RWPE1 (cell line): ENCODE data around the gene HSP90B1.

ENCODE experiments used
- CTCF ChIA-PET: fragments of 350-600 bp; sonication (Branson Sonifier 250); formaldehyde crosslinking; extraction: SDS; loops from one replicate; lab custom pipeline; 2021; lab: Yijun Ruan, JAX
- POLR2A ChIA-PET: fragments of 400-600 bp; formaldehyde crosslinking; extraction: SDS; loops from one replicate; lab custom pipeline; 2020; ENCODE audit warnings: antibody characterized with exemption; ENCODE audit not compliant: low non-redundant PET; lab: Yijun Ruan, JAX
- DNase-seq: peaks from one replicate; pipeline ENCODE4 v3.0.0; 2012; ENCODE audit warnings: low spot score
- H3K27ac ChIP-seq: fragments of 450-650 bp; 2 replicates; pipeline ENCODE4 v1.5.1; 2017
- TF ChIP-seq, protein P1 (sequence below): fragments of 450-650 bp; conservative IDR thresholded peaks from 2 replicates; pipeline ENCODE4 v1.5.1; 2017; ENCODE audit warnings: low read depth, mild to moderate bottlenecking

Gene HSP90B1

DNA sequence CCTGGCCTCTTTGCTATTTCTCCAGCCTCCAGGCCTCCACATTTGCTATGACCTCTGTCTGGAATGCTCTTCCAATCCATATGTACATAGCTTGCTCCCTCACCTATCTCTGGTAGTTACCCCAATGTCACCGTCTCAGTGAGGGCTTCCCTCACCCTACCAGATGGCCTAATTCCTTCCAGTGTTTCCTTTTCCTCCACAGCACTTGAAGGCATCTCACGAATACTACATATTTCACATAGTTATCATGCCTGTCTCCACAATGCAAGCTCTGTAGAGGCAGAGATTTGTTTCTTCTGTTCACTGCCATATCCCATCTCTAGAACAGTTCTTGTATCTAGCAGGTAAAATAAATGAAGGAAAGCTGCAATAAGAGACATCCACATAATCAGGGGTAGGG is 21.3 kb upstream of the HSP90B1 start:
- no peak for DNase-seq
- TF ChIP-seq, protein P1, sequence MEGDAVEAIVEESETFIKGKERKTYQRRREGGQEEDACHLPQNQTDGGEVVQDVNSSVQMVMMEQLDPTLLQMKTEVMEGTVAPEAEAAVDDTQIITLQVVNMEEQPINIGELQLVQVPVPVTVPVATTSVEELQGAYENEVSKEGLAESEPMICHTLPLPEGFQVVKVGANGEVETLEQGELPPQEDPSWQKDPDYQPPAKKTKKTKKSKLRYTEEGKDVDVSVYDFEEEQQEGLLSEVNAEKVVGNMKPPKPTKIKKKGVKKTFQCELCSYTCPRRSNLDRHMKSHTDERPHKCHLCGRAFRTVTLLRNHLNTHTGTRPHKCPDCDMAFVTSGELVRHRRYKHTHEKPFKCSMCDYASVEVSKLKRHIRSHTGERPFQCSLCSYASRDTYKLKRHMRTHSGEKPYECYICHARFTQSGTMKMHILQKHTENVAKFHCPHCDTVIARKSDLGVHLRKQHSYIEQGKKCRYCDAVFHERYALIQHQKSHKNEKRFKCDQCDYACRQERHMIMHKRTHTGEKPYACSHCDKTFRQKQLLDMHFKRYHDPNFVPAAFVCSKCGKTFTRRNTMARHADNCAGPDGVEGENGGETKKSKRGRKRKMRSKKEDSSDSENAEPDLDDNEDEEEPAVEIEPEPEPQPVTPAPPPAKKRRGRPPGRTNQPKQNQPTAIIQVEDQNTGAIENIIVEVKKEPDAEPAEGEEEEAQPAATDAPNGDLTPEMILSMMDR = no peak
- CTCF ChIA-PET = no interaction called here
- POLR2A ChIA-PET = interaction anchor here (1.1 kb wide), 1 partner anchor 21 kb away, joined by 3 read pairs; the partner anchor contains the start of gene HSP90B1
- no peak overlapping the region for H3K27ac ChIP-seq

DNA sequence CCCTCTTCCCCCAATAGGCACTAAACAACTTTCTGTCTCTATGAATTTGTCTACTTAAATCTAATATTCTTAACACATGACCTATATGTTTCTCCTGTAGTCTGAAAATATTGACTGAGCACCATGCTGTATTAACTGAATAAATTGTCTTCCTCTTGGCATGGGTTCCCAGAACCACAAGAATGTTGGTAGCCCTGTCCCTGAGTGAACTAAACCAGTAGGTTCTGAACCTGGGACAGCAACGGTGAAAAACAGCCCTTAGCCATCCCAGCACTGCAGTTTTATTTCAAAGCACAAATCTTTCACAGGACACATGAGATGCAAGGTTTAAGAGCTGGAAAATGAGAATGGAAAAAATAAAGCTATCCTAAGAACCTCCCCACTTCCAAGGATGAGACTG is 20.4 kb upstream of the HSP90B1 start:
- TF ChIP-seq, protein P1 = no peak
- POLR2A ChIA-PET = interaction anchor here (0.7 kb wide), 1 partner anchor 16 kb away, joined by 3 read pairs; no protein-coding TSS in a partner anchor
- no peak overlapping the region for H3K27ac ChIP-seq
- no peak for DNase-seq
- CTCF ChIA-PET = interaction anchor here (0.6 to 0.7 kb wide), 2 partner anchors 11 to 1119 kb away, joined by 4 to 6 read pairs; no protein-coding TSS in a partner anchor

- no peak overlapping the region for H3K27ac ChIP-seq
- DNase-seq = no peak
- ChIA-PET CTCF (no interaction called here), POLR2A (no interaction called here)
- TF ChIP-seq, protein P1 = no peak
These were observed 18.1 kb upstream of the HSP90B1 start for GRCh38 chr12:103912069-103912468.

GRCh38 chr12:103913100-103913499 is 17.1 kb upstream of the HSP90B1 start:
- CTCF ChIA-PET = no interaction called here
- H3K27ac ChIP-seq = no peak overlapping the region
- POLR2A ChIA-PET = no interaction called here
- no peak for DNase-seq
- TF ChIP-seq, protein P1 = no peak

DNA sequence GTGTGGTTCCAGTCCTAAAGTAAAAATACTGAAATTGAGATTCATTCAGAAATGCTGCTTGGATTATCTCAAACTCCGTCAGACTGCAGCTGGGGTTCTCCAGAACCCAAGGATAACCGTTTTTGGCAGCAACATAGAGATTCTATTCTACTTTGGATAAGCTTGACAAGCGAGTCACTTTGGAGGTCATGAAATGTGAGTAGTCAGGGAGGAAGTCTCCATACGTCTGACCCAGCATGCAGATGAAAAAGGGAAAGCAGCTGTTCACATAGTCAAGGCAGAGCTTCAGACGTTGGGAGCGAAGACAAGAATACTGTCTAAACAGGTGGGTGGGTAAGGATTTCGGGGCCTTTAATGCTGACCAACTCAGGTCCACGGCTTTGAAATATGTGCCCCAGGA is 14.9 kb upstream of the HSP90B1 start:
- no peak overlapping the region for H3K27ac ChIP-seq
- TF ChIP-seq, protein P1 = no peak
- CTCF ChIA-PET = no interaction called here
- no peak for DNase-seq
- POLR2A ChIA-PET = interaction anchor here (0.5 kb wide), 1 partner anchor 847 kb away, joined by 7 read pairs; no protein-coding TSS in a partner anchor

DNA sequence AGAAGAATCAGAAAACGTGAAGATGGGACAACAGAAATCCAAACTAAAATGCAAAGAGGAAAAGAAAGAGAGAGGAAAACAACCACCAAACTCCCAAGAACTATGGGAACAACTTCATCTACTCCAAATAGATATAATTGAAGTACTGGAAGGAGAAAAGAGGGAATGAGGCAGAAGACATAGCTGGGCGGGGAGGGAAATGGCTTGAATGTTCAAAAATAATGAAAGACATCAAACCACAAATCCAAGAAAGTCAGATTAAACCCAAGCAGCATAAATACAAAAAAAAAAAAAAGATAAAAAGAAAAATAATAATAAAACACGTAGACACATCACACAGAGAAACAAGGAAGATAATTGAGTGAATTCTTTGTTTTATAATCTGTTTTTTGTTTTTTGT is 12.3 kb upstream of the HSP90B1 start:
- H3K27ac ChIP-seq = no peak overlapping the region
- ChIA-PET CTCF (interaction anchor here (0.7 kb wide), 1 partner anchor 137 kb away, joined by 3 read pairs; no protein-coding TSS in a partner anchor), POLR2A (no interaction called here)
- no peak for DNase-seq
- TF ChIP-seq, protein P1 = no peak
